Astrocyte (in vitro differentiated cells and primary cell): ENCODE results near the gene HOXC11. TPM values are rescaled to one million over a fixed set of nuclear protein-coding genes. Genes with fewer than 3 reads are reported as not detected.
A peak's percentile ranks its signal among the peaks of the same experiment; 100 is the strongest.

Experiments
- DNase-seq: peaks from one replicate; pipeline ENCODE4 v3.0.0-alpha.2; 2010; ENCODE audit warnings: low read depth
- FAIRE-seq: peaks from 2 replicates; lab custom pipeline; 2011; peaks lifted over from hg19 to GRCh38; lab: Jason Lieb, UNC
- H2AFZ ChIP-seq: 2 replicates; pipeline ENCODE4 v1.6.0; 2012; ENCODE audit warnings: low read depth, low read length, inconsistent platforms
- H3K27ac ChIP-seq: 2 replicates; pipeline ENCODE4 v1.5.1; 2011; ENCODE audit warnings: low read depth, low read length, inconsistent platforms
- H3K27me3 ChIP-seq: 2 replicates; pipeline ENCODE4 v1.6.0; 2011; ENCODE audit warnings: low read length, inconsistent platforms; ENCODE audit not compliant: insufficient read depth
- H3K36me3 ChIP-seq: 2 replicates; pipeline ENCODE4 v1.5.1; 2011; ENCODE audit warnings: low read length, inconsistent platforms; ENCODE audit not compliant: insufficient read depth
- H3K4me1 ChIP-seq: 2 replicates; pipeline ENCODE4 v1.5.1; 2011; ENCODE audit warnings: low read length, inconsistent platforms; ENCODE audit not compliant: insufficient read depth
- H3K4me2 ChIP-seq: 2 replicates; pipeline ENCODE4 v1.6.0; 2012; ENCODE audit warnings: low read length, inconsistent platforms
- H3K4me3 ChIP-seq: 2 replicates; pipeline ENCODE4 v1.5.1; 2011; ENCODE audit warnings: low read depth, mild to moderate bottlenecking, low read length, inconsistent platforms; ENCODE audit not compliant: insufficient read depth
- H3K79me2 ChIP-seq: 2 replicates; pipeline ENCODE4 v1.6.0; 2012; ENCODE audit warnings: mild to moderate bottlenecking, low read length, inconsistent platforms; ENCODE audit not compliant: insufficient read depth
- H3K9ac ChIP-seq: 2 replicates; pipeline ENCODE4 v1.6.0; 2012; ENCODE audit warnings: mild to moderate bottlenecking, low read length, inconsistent platforms
- H3K9me3 ChIP-seq: 2 replicates; pipeline ENCODE4 v1.5.1; 2012; ENCODE audit warnings: low read depth, mild to moderate bottlenecking, low read length, inconsistent platforms; ENCODE audit not compliant: insufficient read depth
- H4K20me1 ChIP-seq: 2 replicates; pipeline ENCODE4 v1.6.0; 2012; ENCODE audit warnings: low read length, inconsistent platforms; ENCODE audit not compliant: insufficient read depth
- H3K27ac Mint-ChIP-seq: one replicate; pipeline ENCODE4 v1.8.0; 2021; ENCODE audit warnings: mild to moderate bottlenecking, mixed read lengths; ENCODE audit not compliant: unreplicated experiment
- H3K27me3 Mint-ChIP-seq: one replicate; pipeline ENCODE4 v1.8.0; 2021; ENCODE audit warnings: low read depth, mixed read lengths; ENCODE audit not compliant: unreplicated experiment
- H3K36me3 Mint-ChIP-seq: one replicate; pipeline ENCODE4 v1.8.0; 2021; ENCODE audit warnings: low read depth, mixed read lengths; ENCODE audit not compliant: unreplicated experiment
- H3K4me1 Mint-ChIP-seq: one replicate; pipeline ENCODE4 v1.8.0; 2021; ENCODE audit warnings: low read depth, mixed read lengths; ENCODE audit not compliant: unreplicated experiment
- H3K4me3 Mint-ChIP-seq: one replicate; pipeline ENCODE4 v1.8.0; 2021; ENCODE audit warnings: mild to moderate bottlenecking, moderate library complexity, mixed read lengths; ENCODE audit not compliant: unreplicated experiment
- H3K9me3 Mint-ChIP-seq: one replicate; pipeline ENCODE4 v1.8.0; 2021; ENCODE audit warnings: mild to moderate bottlenecking, mixed read lengths; ENCODE audit not compliant: unreplicated experiment
- EZH2 ChIP-seq: IDR thresholded peaks from 2 replicates; pipeline ENCODE4 v1.6.1; 2012; ENCODE audit warnings: mild to moderate bottlenecking, low read length, inconsistent platforms; ENCODE audit not compliant: insufficient read depth
- total RNA-seq: library from RNA; stranded (reverse); gene quantifications from 2 replicates; pipeline ENCODE4 v1.2.1, GENCODE V29; 2021
- TF ChIP-seq, protein P1 (sequence below): IDR thresholded peaks from 2 replicates; pipeline ENCODE4 v1.5.1; 2011; ENCODE audit warnings: low read depth, mild to moderate bottlenecking, inconsistent platforms, low read length, moderate library complexity; ENCODE audit not compliant: insufficient read depth

Gene HOXC11
- total RNA-seq, 1 donor from 2014 or later = not detected

DNA sequence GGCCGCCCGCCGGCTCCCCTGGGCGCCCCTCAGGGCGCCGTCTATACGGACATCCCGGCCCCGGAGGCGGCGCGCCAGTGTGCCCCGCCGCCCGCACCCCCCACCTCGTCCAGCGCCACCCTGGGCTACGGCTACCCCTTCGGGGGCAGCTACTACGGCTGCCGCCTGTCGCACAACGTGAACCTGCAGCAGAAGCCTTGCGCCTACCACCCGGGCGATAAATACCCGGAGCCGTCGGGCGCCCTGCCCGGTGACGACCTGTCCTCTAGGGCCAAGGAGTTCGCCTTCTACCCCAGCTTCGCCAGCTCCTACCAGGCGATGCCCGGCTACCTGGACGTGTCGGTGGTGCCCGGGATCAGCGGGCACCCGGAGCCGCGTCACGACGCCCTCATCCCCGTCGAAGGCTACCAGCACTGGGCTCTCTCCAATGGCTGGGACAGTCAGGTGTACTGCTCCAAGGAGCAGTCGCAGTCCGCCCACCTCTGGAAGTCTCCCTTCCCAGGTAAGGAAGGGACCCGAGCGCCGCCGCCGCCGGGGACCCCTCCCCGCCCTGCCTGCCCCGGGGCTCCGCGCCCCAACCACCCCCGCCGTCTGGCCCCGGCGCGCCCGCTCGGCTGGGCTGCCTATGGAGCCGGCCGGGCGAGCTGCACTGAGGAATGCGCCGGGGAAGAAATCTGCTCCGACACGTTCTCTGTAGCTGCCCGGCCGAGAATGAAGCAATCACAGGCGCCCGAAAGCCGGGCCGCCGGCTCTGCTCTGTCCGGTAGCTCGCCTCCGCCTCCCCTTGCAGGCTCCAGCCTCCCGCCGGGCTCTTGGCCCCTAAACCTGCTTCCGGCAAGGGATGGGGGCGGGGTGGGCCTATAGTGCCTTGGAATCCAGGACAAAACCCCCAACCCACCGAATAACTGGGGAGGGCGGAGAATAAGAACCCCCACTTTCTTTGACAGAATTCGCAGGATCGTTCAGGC, 33.5 kb upstream of the HOXC11 start:
- peaks cover 2% of the 10 kb centered on the region for H3K4me1 ChIP-seq
- H4K20me1 ChIP-seq = no peaks in the 10 kb centered on the region
- no peak overlapping the region for H3K9ac ChIP-seq
- Mint-ChIP-seq H3K27me3 (peaks cover 89% of the 10 kb centered on the region), H3K9me3 (peaks cover 21% of the 10 kb centered on the region), H3K4me1 (no peaks in the 10 kb centered on the region), H3K4me3 (no peak overlapping the region), H3K27ac (no peak overlapping the region), H3K36me3 (no peaks in the 10 kb centered on the region)
- TF ChIP-seq, protein P1, sequence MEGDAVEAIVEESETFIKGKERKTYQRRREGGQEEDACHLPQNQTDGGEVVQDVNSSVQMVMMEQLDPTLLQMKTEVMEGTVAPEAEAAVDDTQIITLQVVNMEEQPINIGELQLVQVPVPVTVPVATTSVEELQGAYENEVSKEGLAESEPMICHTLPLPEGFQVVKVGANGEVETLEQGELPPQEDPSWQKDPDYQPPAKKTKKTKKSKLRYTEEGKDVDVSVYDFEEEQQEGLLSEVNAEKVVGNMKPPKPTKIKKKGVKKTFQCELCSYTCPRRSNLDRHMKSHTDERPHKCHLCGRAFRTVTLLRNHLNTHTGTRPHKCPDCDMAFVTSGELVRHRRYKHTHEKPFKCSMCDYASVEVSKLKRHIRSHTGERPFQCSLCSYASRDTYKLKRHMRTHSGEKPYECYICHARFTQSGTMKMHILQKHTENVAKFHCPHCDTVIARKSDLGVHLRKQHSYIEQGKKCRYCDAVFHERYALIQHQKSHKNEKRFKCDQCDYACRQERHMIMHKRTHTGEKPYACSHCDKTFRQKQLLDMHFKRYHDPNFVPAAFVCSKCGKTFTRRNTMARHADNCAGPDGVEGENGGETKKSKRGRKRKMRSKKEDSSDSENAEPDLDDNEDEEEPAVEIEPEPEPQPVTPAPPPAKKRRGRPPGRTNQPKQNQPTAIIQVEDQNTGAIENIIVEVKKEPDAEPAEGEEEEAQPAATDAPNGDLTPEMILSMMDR = no peak
- TF ChIP-seq EZH2 = peak; percentile 88
- H3K4me3 ChIP-seq = no peak overlapping the region
- peaks cover 89% of the 10 kb centered on the region for H3K27me3 ChIP-seq
- FAIRE-seq = no peak
- H3K27ac ChIP-seq = no peak overlapping the region
- no peak overlapping the region for H3K4me2 ChIP-seq
- H3K79me2 ChIP-seq = no peaks in the 10 kb centered on the region
- DNase-seq = no peak
- H2AFZ ChIP-seq = no peak overlapping the region
- no peaks in the 10 kb centered on the region for H3K9me3 ChIP-seq
- no peaks in the 10 kb centered on the region for H3K36me3 ChIP-seq

DNA sequence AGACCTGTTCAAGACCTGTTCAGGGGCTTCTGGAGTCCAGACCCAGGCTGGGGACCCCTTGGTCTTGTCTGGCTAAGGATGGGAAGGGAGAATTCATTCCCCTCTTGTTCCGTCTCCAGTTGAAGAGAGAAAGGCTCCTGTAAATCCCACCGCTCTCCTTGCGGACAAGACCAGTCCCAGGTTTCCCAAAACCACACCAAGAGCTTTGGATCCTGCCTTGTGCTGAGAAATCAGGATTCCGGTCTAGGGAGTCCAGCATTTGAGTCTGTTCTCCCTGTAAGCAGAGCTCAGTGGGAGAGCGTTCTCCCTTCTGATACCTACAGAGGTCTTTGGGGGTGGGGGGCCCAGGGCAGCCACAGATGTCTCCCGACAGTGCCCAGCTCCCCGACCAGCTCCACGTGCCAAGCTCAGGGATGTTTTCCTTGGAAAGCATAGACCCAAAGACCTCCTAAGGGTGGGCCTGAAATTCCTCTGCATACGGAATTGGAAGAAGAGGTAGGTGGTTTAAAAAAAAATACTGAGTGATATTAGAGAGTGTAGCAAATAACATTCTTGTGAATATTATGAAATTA, 32.4 kb upstream of the HOXC11 start:
- H4K20me1 ChIP-seq = no peaks in the 10 kb centered on the region
- DNase-seq (no peak), FAIRE-seq (no peak)
- no peaks in the 10 kb centered on the region for H3K79me2 ChIP-seq
- Mint-ChIP-seq H3K27ac (no peak overlapping the region), H3K27me3 (peaks cover 89% of the 10 kb centered on the region), H3K36me3 (no peaks in the 10 kb centered on the region), H3K9me3 (peaks cover 17% of the 10 kb centered on the region), H3K4me3 (no peak overlapping the region), H3K4me1 (no peaks in the 10 kb centered on the region)
- no peak overlapping the region for H3K4me2 ChIP-seq
- H3K27ac ChIP-seq = no peak overlapping the region
- H3K9me3 ChIP-seq = no peaks in the 10 kb centered on the region
- H3K9ac ChIP-seq = no peak overlapping the region
- H3K4me3 ChIP-seq = no peak overlapping the region
- peaks cover 88% of the 10 kb centered on the region for H3K27me3 ChIP-seq
- H3K36me3 ChIP-seq = no peaks in the 10 kb centered on the region
- H3K4me1 ChIP-seq = no peaks in the 10 kb centered on the region
- no peak overlapping the region for H2AFZ ChIP-seq
- no peak for TF ChIP-seq EZH2
- TF ChIP-seq, protein P1 = no peak
